Left ventricle myocardium inferior (tissue), 1 donor: ENCODE data around the gene PARD3B. TPM values are rescaled to one million over a fixed set of nuclear protein-coding genes. Genes with fewer than 3 reads are reported as not detected.
"Not testable (repeated sequence)": the region's sequence is repeated elsewhere in the genome, so short reads cannot be mapped to it uniquely, and the experiment has no call there.

ENCODE experiments used
- DNase-seq: peaks from one replicate; pipeline ENCODE4 v3.0.0-alpha.2; 2020
- H3K27ac ChIP-seq: fragments of 200-600 bp; replicated peaks from 2 replicates; pipeline ENCODE4 v1.8.0; 2021
- H3K27me3 ChIP-seq: fragments of 200-600 bp; 2 replicates; pipeline ENCODE4 v1.8.0; 2021; ENCODE audit warnings: low read depth
- H3K36me3 ChIP-seq: fragments of 200-600 bp; 2 replicates; pipeline ENCODE4 v1.8.0; 2021
- H3K4me1 ChIP-seq: fragments of 200-600 bp; 2 replicates; pipeline ENCODE4 v1.8.0; 2021
- H3K4me3 ChIP-seq: fragments of 200-600 bp; 2 replicates; pipeline ENCODE4 v1.8.0; 2021; ENCODE audit warnings: mild to moderate bottlenecking, moderate library complexity
- H3K9me3 ChIP-seq: fragments of 200-600 bp; replicated peaks from 2 replicates; pipeline ENCODE4 v1.8.0; 2021
- CTCF ChIP-seq: fragments of 200-600 bp; IDR thresholded peaks from 2 replicates; pipeline ENCODE4 v1.8.0; 2021; ENCODE audit warnings: antibody characterized with exemption, mild to moderate bottlenecking, borderline replicate concordance
- intact Hi-C: fragments of 100-400 bp; cut with micrococcal nuclease; formaldehyde crosslinking; loops from one replicate; pipeline ENCODE4 v1.11.0; 2022
- total RNA-seq: library from RNA; stranded (reverse); fragmentation: NEBNext Ultra II Directional; extraction: Animal tissue kit (Norgen Biotek cat#: 25700); gene quantifications from one replicate; pipeline ENCODE4 v1.2.1, GENCODE V29; 2021
- donor health status: DM: no; HTN: yes; CAD: no; lungs with severe emphysema.

PARD3B gene
- total RNA-seq, 1 donor from 2014 or later = 9.1 TPM

- no peak overlapping the region for H3K4me3 ChIP-seq
- H3K4me1 ChIP-seq = no peaks in the 10 kb centered on the region
- no peak for DNase-seq
- no peaks in the 10 kb centered on the region for H3K27me3 ChIP-seq
- intact Hi-C loops = no loop called here
- no peaks in the 10 kb centered on the region for H3K36me3 ChIP-seq
- TF ChIP-seq CTCF = no peak
- no peak overlapping the region for H3K27ac ChIP-seq
- peaks cover 3% of the 10 kb centered on the region for H3K9me3 ChIP-seq
Measured at GRCh38 chr2:205210494-205210893, 665.2 kb downstream of the PARD3B start.

- no peak for TF ChIP-seq CTCF
- Histone ChIP-seq H3K9me3 (peaks cover 3% of the 10 kb centered on the region), H3K36me3 (no peaks in the 10 kb centered on the region), H3K27ac (no peak overlapping the region), H3K4me1 (no peaks in the 10 kb centered on the region), H3K27me3 (no peaks in the 10 kb centered on the region), H3K4me3 (no peak overlapping the region)
- DNase-seq = no peak
- intact Hi-C loops = no loop called here
Measured at GRCh38 chr2:205212357-205212756, 667.1 kb downstream of the PARD3B start.

GRCh38 chr2:205216092-205216491 lies 670.8 kb downstream of the PARD3B start:
- Histone ChIP-seq H3K9me3 (peaks cover 3% of the 10 kb centered on the region), H3K4me1 (no peaks in the 10 kb centered on the region), H3K36me3 (no peaks in the 10 kb centered on the region), H3K27ac (no peak overlapping the region), H3K27me3 (no peaks in the 10 kb centered on the region), H3K4me3 (no peak overlapping the region)
- TF ChIP-seq CTCF = no peak
- no peak for DNase-seq
- intact Hi-C loops = no loop called here

- H3K4me1 ChIP-seq = no peaks in the 10 kb centered on the region
- DNase-seq = no peak
- H3K9me3 ChIP-seq = peaks cover 3% of the 10 kb centered on the region
- H3K27ac ChIP-seq = no peak overlapping the region
- intact Hi-C loops = no loop called here
- H3K4me3 ChIP-seq = no peak overlapping the region
- H3K36me3 ChIP-seq = no peaks in the 10 kb centered on the region
- TF ChIP-seq CTCF = no peak
- H3K27me3 ChIP-seq = no peaks in the 10 kb centered on the region
Measured at GRCh38 chr2:205216580-205216979, 671.3 kb downstream of the PARD3B start.

GRCh38 chr2:205217004-205217403 lies 671.7 kb downstream of the PARD3B start:
- no peaks in the 10 kb centered on the region for H3K27me3 ChIP-seq
- no peak overlapping the region for H3K27ac ChIP-seq
- H3K36me3 ChIP-seq = no peaks in the 10 kb centered on the region
- no peak overlapping the region for H3K4me3 ChIP-seq
- H3K4me1 ChIP-seq = no peaks in the 10 kb centered on the region
- peaks cover 3% of the 10 kb centered on the region for H3K9me3 ChIP-seq
- TF ChIP-seq CTCF = no peak
- intact Hi-C loops = no loop called here
- no peak for DNase-seq

GRCh38 chr2:205218056-205218455 lies 672.8 kb downstream of the PARD3B start:
- Histone ChIP-seq H3K27ac (no peak overlapping the region), H3K9me3 (no peaks in the 10 kb centered on the region), H3K36me3 (no peaks in the 10 kb centered on the region), H3K4me1 (no peaks in the 10 kb centered on the region), H3K27me3 (no peaks in the 10 kb centered on the region), H3K4me3 (no peak overlapping the region)
- no peak for DNase-seq
- no peak for TF ChIP-seq CTCF
- intact Hi-C loops = no loop called here

- intact Hi-C loops, H3K27ac ChIP-seq, H3K4me1 ChIP-seq, H3K36me3 ChIP-seq, DNase-seq, H3K4me3 ChIP-seq, H3K27me3 ChIP-seq, H3K9me3 ChIP-seq: not testable (repeated sequence)
Measured at GRCh38 chr2:205218816-205219215, 673.5 kb downstream of the PARD3B start.
